GM12891 (cell line): ENCODE results near the gene GRIK1.

Experiments used
- PAX5 ChIP-seq: IDR thresholded peaks from 2 replicates; pipeline ENCODE4 v1.6.1; 2011; ENCODE audit warnings: low read length, moderate library complexity, mild to moderate bottlenecking; ENCODE audit not compliant: insufficient read depth, severe bottlenecking
- POLR2A ChIP-seq: IDR thresholded peaks from 2 replicates; pipeline ENCODE4 v1.6.1; 2011; ENCODE audit warnings: low read depth, low read length, control low read depth
- POLR2AphosphoS5 ChIP-seq: IDR thresholded peaks from 2 replicates; pipeline ENCODE4 v1.6.1; 2011; ENCODE audit warnings: low read depth, low read length, control low read depth

GRCh38 chr21:29718081-29718815, 221.5 kb downstream of the GRIK1 start:
- TF ChIP-seq PAX5 (no peak), POLR2A (no peak), POLR2AphosphoS5 (no peak)
